ENCODE measurements around the gene ZSWIM1.
"Not testable (repeated sequence)": the region's sequence is repeated elsewhere in the genome, so short reads cannot be mapped to it uniquely, and the experiment has no call there.

Gene ZSWIM1

DNA sequence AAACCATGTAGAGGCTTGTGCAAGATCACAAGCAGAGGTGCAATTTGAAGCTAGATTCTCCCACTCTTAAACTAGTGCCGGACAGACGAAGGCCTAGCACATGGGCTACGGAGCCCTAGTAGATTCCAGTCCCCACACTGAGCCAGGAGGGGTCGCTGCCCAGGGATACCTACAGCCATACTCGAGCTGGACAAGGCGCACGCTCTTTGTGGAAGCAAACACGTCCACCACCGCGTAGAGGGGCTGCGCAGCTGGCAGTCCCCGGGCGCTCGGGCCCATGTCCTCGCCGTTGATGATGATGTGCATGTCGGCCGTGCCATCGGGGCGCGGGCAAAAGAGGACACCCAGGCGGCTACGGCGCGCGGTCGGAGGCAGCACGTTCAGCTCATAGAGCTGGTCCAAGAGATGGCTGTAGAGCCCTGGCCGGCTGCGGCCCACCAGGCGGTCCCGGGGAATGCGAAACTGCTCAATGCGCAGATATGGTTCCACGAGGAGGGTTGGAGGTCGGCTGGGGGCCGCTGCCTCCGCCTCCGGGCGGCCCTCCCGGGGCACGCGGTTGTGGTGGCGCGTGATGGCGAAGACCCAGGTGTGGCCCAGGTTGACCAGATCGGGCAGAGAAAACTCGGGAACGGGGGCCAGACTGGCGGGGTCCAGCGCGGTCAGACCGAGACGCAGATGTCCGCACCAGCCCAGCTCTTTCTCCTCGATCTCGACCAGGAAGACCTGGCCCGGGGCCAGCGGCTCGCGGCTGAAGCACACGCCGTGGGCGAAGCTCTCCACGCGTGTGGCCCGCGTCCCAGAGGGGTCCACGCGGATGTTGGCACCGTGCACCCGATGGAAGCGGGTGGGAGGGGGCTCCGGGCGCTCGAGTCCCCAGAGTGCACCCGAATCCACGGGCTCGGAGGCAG is 9.3 kb downstream of the ZSWIM1 start:
- DNase-seq = peak; percentile 37

DNA sequence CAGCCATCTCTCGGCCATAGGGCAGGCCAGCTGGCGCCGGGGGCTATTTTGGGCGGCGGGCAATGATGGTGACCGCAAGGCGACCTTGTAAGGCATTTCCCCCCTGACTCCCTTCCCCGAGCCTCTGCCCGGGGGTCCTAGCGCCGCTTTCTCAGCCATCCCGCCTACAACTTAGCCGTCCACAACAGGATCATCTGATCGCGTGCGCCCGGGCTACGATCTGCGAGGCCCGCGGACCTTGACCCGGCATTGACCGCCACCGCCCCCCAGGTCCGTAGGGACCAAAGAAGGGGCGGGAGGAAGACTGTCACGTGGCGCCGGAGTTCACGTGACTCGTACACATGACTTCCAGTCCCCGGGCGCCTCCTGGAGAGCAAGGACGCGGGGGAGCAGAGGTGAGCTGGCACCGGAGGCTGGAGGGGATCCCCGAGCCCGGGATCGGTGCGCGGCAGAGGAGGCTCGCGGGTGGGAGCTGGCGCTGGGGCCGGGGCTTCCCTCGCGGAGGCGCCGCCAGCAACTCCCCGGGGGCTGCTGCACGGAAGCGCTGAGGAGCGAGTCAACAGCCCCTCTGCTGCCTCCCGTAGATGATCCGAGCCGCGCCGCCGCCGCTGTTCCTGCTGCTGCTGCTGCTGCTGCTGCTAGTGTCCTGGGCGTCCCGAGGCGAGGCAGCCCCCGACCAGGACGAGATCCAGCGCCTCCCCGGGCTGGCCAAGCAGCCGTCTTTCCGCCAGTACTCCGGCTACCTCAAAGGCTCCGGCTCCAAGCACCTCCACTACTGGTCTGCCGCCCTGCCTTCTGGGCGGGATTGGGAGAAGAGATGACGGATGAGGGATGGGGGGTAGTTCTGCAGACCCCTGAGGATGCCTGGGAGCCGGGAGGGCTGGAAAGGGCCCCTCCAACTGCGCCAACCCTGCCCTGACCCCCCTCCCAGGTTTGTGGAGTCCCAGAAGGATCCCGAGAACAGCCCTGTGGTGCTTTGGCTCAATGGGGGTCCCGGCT is 10.3 kb downstream of the ZSWIM1 start, which contains the start of the genes CTSA and NEURL2:
Gene CTSA, plus strand, starts transcription at position 351 of the 999 bp plus-strand sequence. Its CDS starts 234 bp downstream, at position 585.
Gene NEURL2, minus strand, starts transcription at position 224 of the 999 bp plus-strand sequence. Its CDS starts 217 bp downstream, at position 7.
- peak; percentile 36 for DNase-seq

DNA sequence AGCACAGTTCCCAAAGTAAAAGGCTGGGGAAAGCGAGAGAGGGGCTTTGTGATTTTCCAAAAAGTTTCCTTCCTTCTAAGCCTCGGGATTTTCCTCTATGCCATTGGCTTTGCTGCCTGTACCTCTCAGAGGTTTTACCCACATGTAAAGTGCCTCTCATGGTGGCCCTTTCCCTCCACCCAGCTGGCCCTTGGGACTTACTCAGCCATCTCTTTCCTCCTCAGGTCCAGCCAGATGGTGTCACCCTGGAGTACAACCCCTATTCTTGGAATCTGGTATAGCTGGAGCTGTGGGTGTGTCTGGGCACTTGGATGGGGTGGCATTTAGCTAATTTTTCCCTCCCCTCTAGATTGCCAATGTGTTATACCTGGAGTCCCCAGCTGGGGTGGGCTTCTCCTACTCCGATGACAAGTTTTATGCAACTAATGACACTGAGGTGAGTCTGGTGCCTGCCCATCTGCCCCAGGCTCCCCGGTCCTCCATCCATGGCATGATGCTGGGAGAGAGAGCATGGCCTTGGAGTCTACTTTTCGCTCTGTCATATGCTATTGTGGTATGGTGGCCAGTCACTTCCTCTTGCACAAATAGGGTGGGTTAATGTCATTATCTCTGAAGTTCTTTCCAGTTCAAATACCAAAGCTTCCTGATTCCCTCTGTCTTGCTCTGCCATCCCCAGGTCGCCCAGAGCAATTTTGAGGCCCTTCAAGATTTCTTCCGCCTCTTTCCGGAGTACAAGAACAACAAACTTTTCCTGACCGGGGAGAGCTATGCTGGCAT is 11.2 kb downstream of the ZSWIM1 start:
- no peak for DNase-seq

DNA sequence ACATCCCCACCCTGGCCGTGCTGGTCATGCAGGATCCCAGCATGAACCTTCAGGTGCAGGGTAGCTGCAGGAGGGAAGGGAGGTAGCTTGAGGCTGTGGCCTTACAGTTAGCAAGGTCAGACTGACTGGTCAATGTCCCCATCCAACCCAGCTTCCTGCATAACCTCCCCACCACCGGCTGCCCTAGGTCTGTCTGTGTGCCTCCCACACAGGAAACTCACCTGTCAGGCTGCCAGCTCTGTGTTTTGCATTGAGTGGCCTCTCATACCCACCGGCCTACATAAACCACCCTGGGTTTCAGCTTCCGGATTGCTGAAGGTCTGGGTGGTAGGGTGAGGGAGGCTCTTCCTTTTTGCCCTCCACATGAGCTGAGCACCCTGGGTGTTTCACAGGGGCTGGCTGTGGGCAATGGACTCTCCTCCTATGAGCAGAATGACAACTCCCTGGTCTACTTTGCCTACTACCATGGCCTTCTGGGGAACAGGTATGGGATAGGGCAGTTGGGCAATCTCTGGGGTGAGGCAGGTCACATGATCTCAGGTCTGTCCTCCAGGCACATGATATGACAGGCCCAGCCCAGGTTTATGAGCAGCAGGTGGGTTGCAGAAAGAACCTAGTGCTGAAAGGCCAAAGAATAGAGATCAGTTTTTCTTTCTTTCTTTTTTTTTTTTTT is 11.9 kb downstream of the ZSWIM1 start:
- no peak for DNase-seq

DNA sequence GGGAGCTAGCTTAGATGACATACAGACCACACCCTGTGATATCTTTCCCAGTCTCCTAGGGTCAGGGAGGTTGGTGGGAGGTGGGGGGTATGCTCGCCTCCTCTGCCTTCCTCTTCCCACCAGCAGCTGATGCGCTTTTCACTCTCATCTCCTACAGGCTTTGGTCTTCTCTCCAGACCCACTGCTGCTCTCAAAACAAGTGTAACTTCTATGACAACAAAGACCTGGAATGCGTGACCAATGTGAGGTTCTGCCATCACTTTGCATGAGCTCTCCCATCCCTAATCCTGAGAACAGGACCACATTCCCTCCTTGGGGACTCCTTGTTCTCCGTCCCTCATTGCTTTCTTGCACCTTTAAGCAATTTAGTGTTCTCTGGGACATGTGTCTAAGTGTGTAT is 12.8 kb downstream of the ZSWIM1 start:
- no peak for DNase-seq

DNA sequence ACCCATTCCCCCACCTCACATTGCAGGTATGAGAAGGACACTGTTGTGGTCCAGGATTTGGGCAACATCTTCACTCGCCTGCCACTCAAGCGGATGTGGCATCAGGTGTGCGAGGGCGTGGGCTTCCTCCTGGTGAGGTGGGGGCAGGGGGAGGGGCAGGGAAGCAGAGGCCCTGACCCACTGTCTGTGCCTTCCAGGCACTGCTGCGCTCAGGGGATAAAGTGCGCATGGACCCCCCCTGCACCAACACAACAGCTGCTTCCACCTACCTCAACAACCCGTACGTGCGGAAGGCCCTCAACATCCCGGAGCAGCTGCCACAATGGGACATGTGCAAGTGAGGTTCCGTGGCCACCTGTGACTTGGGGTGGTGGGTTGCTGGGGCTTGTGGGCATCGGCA is 13.8 kb downstream of the ZSWIM1 start:
- DNase-seq = no peak

DNA sequence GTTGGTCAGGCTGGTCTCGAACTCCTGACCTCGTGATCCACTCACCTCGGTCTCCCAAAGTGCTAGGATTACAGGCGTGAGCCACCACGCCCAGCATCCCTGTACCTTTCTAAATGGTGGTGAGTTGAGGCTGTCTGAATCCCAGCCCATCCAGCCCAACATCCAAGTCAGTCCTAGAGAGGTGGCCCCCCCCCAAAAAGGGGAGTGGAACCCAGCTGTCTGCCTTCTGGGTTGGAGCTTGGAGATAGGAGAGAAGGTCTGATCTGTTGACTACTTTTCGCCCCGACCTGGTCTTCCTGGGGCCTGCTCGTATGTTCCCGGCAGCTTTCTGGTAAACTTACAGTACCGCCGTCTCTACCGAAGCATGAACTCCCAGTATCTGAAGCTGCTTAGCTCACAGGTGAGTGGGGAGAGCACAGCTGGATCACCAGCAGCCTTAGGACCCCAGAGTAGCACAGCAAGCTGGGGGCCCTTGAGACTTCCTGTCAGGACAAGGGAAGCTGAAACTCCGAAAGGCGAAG is 15.7 kb downstream of the ZSWIM1 start:
- no peak for DNase-seq

DNA sequence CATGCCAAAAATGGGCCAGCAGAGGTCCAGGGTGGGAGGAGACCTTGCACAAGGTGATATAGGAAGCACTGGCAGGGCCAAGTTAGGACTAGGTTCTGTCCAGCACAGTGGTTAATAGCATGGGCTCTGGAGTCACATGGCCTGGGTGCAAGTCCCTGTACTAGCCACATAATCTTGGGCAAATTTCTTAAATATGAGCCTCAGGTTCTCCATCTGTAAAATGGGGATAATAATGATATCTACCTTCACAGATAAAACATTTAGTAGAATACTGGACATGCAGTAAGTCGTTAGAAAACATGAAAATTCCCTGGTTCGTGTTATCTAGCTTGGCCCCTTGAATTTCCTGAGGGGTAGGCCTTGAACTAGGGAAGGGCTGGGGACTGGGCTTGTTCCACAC is 16.3 kb downstream of the ZSWIM1 start:
- DNase-seq = no peak

DNA sequence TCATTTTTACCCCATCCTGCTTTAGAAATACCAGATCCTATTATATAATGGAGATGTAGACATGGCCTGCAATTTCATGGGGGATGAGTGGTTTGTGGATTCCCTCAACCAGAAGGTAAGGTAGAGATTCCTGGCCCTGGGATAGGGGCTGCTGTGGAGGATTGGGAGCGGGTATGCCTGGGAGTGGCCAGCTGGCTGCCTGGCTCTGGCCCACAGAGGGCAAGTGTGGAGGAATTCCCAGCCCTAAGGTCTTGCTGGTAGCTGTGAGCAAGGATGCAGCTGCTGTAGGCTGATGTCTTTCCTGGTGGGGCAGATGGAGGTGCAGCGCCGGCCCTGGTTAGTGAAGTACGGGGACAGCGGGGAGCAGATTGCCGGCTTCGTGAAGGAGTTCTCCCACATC is 16.7 kb downstream of the ZSWIM1 start:
- DNase-seq = no peak

DNA sequence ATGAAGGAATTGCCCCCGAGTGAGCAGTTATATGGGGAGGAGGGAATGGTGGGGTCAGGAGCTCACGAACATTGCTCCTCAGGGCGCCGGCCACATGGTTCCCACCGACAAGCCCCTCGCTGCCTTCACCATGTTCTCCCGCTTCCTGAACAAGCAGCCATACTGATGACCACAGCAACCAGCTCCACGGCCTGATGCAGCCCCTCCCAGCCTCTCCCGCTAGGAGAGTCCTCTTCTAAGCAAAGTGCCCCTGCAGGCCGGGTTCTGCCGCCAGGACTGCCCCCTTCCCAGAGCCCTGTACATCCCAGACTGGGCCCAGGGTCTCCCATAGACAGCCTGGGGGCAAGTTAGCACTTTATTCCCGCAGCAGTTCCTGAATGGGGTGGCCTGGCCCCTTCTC is 17.3 kb downstream of the ZSWIM1 start:
- DNase-seq = no peak

DNA sequence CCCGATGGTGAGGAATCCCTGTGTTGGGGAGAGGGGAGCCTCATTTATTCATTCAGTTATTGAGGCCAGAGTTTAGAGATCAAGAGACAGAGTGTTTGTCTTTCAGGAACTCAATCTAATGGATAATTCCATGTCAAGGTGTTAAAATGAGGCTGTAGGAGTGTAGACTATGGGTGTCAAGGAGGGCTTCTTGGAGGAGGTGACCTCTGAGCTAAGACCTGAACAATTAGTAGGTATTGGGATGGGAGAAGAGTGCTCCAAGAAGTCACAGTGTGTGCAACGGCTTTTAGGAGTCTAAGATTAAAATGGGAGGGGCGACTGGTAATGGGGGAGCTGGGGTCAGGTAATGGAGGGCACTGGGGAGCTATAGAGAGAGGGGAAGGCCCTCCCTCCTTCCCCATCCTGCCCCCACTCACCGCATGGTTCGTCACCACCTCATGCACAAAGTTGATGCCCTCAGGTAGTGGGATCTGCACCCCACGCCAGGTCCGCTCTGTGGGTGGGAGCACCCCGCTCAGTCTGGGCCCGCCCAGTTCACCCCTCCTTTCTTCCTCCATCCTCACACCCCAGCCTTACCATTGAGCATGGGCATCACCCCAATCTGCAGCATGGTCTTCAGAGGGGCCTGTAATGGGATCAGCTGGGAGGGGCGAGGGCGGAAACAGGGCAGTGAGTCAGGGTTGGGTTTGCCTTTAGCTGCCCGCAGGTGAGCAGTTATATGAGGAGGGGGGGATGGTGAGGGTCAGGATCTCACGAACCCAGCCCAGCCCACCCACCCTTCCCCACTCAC is 18.2 kb downstream of the ZSWIM1 start:
- DNase-seq = no peak

DNA sequence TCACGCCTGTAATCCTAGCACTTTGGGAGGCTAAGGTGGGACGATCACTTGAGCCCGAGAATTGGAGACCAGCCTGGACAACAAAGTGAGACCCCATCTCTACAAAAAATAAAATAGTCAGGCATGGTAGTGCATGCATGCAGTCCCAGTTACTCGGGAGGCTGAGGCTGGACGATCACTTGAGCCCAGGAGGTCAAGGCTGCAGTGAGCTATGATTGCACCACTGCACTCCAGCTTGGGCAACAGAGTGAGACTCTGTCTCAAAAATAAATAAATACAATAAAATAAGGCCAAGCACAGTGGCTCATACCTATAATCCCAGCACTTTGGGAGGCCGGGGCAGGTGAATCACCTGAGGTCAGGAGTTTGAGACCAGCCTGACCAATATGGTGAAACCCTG is 20.3 kb downstream of the ZSWIM1 start:
- DNase-seq = not testable (repeated sequence)

DNA sequence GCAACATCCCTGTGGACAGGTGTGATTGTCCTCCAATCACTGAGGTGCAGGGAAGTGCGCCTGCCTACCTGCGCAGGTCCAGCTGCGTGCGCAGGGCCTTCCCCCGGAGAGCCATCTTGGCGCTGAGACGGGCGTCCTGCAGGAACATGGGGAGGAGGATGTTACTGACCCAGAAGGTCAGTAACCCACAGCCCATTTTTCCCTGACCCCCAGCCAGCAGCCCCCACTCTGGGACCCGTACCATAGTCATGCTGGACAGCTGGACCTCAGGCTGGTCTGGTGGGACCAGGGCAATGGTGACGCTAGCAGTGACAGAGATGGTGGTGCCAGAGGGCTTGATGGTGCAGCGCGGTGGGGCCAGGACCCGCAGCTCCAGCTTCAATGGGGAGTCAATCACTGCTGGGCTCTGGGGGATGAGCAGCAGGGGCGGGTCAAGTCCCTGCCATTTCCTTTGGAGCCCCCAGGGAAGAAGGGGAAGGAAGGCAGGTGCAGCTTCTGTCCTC is 21.2 kb downstream of the ZSWIM1 start:
- no peak for DNase-seq

DNA sequence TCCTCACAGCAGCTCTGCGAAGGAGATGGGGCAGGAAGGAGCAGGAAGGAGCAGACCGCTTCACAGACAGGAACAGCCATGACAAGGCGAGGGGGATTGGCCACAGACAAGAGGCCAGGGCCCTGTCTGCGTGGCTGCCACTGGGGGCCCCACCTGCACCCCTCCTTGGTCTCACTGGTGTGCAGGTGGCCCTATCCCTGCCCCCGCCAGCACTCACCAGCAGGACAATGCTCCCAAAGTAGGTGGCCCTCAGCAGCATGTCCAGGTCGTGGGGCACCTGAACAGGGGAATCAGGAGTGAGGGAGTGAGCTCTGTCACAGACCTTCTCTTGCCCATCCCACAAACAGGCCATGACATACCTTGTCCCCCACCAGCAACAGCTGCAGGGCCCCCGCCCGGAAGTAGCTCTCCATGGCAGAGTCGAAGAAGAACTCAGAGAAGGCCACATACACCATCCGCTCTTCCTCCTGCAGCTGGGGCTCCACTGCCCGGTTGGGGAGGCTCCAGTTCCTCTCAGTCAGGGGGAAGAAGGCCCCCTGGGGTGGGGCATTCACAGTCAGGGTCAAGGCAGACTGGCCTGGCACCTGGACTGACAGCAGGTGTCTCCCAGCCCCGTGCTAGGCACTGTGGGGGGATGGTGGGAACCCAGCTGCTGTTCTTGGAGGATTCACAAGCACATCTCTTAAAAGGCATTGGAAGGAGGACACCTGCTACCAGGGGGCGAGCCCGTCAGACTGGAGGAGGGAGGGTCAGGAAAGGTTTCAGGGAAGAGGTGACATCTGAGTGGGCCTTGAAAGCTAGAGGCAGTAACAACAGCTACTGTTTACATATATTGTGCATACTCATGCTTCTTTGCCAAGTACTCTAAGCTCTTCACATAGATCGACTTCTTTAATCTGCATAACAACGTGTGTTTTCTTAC is 23.8 kb downstream of the ZSWIM1 start:
- DNase-seq = no peak

DNA sequence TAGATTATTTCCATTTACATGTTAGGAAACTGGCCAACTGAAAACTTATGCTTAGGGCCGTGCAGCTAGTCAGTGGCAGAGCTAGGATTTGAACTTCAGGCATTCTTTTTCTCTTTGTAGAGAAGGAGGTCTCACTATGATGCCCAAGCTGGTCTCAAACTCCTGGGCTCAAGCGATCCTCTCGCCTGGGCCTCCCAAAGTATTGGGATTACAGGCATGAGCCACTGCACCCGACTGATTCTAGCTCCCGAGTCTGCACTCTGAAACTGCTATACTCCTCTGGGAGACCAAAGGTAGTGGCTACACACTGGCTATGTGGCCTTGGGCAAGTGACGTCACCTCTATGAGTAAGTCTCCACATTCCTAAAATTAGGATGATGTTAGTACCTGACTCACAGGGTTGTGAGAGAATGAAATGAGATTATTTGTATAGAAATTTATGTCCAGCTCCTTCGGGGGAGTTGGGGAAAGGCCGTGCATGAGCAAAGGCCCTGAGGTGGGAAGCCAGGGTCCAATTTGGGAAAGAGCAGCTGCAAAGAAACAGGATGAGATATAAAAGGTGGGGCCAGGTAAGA is 24.6 kb downstream of the ZSWIM1 start:
- no peak for DNase-seq

DNA sequence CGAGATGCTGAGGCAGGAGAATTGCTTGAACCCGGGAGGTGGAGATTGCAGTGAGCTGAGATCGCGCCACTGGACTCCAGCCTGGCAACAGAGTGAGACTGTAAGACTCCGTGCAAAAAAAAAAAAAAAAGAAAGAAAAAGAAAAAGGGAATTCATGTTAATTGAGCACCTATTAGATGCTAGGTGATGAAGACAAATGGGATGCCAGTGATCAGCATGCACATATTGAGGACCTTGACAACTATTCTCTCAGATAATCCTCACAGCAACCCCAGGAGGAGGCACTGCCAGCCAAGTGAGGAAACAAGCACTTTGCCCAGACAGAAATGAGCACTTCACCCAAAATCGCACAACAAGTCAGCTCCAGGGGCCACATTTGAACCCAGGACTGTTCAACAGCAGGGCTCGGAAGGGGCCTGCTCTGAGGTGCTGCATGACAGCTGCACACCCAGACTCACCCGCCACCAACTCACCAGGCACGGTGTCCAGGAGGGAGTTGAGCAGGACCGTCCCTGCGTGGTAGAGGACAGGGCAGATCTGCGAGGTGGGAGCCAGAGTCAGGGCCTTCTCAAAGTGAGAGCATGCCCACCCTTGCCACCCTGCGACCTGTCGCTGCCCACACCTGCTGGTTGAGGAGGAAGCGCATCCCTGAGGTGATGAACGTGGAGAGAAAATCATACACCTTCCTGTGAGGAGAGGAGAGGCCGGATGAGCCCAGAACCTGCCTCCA is 26.4 kb downstream of the ZSWIM1 start:
- no peak for DNase-seq

DNA sequence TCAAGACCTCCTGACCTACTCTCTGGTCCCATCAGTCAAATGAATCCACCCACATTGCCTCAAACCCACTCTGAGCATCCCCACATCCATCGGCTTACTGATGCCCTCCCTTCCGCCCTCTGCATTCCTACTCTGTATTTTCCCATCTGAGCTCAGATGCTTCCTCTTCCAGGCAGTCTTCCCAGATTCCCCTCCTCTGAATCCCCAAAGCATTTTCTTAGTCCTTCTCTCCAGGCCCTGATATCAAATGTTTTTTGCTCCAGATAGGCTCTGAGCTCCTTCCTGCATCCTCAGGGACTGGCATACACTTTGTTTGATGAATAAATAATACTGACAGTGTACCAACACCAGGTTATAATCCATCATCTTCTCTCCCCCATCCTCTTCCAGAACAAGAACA is 27.1 kb downstream of the ZSWIM1 start:
- DNase-seq = no peak

DNA sequence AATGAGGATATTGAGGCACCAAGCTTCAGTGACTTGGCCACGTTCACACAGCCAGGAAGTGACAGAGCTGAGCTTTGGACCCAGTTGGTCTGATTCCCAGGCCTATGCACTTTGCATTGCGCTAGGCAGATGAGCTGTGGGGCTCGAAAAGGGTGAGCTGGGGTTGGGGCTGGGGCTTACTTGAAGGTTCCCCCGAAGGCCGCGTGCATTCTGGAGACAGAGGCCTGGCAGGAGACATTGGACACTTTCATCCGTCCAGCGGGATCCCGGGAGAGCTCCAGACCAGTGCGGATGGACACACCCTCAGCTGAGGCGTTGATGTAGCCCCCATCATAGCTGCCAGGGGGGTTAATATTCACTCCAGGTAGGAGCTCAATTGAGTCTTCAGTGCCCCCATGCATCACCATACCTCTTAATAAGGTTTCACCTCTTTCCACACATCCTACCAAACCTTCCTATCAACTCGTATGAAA is 28.3 kb downstream of the ZSWIM1 start:
- DNase-seq = no peak

All from NCI-H748 treated with DMSO at 0.1 percent for 48 hours (cell line).